Activated B cell treated with CpG ODN at 0.5 μM for 24 hours (primary cell): ENCODE measurements around the gene BCR. TPM values are rescaled to one million over a fixed set of nuclear protein-coding genes. Genes with fewer than 3 reads are reported as not detected.
A peak's percentile ranks its signal among the peaks of the same experiment; 100 is the strongest.

Experiments
- ATAC-seq: fragments of 200-7000 bp; cut with Tn5 transposase; one replicate; pipeline ENCODE4 v1.10.0; 2021; ENCODE audit warnings: low read depth, mild to moderate bottlenecking, moderate library complexity
- CTCF ChIA-PET: fragments of 350-600 bp; sonication (Branson Sonifier 250); formaldehyde crosslinking; loops from one replicate; lab custom pipeline; 2021; ENCODE audit warnings: antibody characterized with exemption; lab: Charles Lee
- POLR2A ChIA-PET: fragments of 350-600 bp; sonication (Branson Sonifier 250); formaldehyde crosslinking; loops from one replicate; lab custom pipeline; 2021; ENCODE audit warnings: antibody characterized with exemption; lab: Charles Lee
- DNase-seq: peaks from one replicate; pipeline ENCODE4 v3.0.0; 2022
- H3K27ac Mint-ChIP-seq: one replicate; pipeline ENCODE4 v1.8.0; 2020; ENCODE audit warnings: mixed read lengths
- H3K27me3 Mint-ChIP-seq: one replicate; pipeline ENCODE4 v1.8.0; 2021; ENCODE audit warnings: mixed read lengths
- H3K36me3 Mint-ChIP-seq: one replicate; pipeline ENCODE4 v1.8.0; 2021; ENCODE audit warnings: low read depth, mixed read lengths
- H3K4me1 Mint-ChIP-seq: one replicate; pipeline ENCODE4 v1.8.0; 2021; ENCODE audit warnings: mixed read lengths
- H3K4me3 Mint-ChIP-seq: one replicate; pipeline ENCODE4 v1.8.0; 2020; ENCODE audit warnings: mild to moderate bottlenecking, mixed read lengths
- H3K9me3 Mint-ChIP-seq: one replicate; pipeline ENCODE4 v1.8.0; 2020; ENCODE audit warnings: mixed read lengths
- CTCF ChIP-seq: fragments of 200-600 bp; IDR thresholded peaks from one replicate; pipeline ENCODE4 v1.8.0; 2022; ENCODE audit warnings: antibody characterized with exemption, mild to moderate bottlenecking
- intact Hi-C: fragments of 100-400 bp; cut with micrococcal nuclease; formaldehyde crosslinking; loops from one replicate; pipeline ENCODE4 v1.15.1; 2024
- total RNA-seq: library from RNA; stranded (reverse); gene quantifications from 2 replicates; pipeline ENCODE4 v1.2.3, GENCODE V29; 2022

Gene BCR
- total RNA-seq, 1 donor from 2014 or later: 20.9 TPM

DNA sequence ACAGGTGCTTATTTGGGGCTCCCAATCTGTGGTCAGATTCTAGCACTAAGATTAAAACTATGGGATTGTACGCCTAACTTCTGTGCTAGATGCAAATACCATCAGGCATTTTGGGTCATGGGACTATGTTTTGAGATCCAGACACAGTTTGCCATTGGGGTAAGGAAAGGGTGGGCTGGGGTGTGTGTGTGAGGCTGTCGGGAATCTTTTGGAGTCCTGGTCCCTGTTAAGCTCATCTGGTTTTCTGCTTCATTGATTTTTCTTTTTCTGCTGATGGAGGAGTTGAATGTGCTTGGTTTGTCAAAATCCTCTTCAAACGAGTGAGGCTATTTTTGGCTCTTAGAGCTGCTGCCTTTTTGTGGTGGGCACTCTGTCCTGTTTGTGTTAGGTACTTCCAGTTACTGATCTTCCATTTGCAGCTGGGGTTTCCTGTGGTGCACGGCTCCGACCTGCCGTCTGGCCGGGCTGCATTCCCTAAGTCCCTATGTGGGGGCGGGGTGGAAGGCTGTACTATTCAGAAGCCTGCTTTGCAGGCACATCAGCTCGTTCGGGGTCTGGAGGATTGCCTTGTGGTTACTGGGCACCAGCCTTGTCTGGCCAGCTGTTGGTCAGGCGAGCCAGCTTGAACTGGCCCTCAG, 2.9 kb downstream of the BCR start:
- H3K36me3 Mint-ChIP-seq: peaks cover 7% of the 10 kb centered on the region
- intact Hi-C loops: no loop called here
- POLR2A ChIA-PET: interaction anchor here (1.1 to 2.4 kb wide), 2 partner anchors 37 to 98 kb away, joined by 4 to 9 read pairs; no protein-coding TSS in a partner anchor
- peak overlapping the region; percentile 19 for H3K27ac Mint-ChIP-seq
- peaks cover 3% of the 10 kb centered on the region for H3K27me3 Mint-ChIP-seq
- H3K4me3 Mint-ChIP-seq: peak overlapping the region; percentile 81
- ATAC-seq (no peak), DNase-seq (no peak)
- CTCF ChIA-PET: interaction anchor here (1.3 to 1.5 kb wide), 3 partner anchors 59 to 99 kb away, joined by 3 to 6 read pairs (median 4); no protein-coding TSS in a partner anchor
- H3K4me1 Mint-ChIP-seq: peaks cover 64% of the 10 kb centered on the region
- no peaks in the 10 kb centered on the region for H3K9me3 Mint-ChIP-seq
- TF ChIP-seq CTCF: no peak

- H3K4me3 Mint-ChIP-seq: peak overlapping the region; percentile 9
- POLR2A ChIA-PET: interaction anchor here (1.1 to 2.4 kb wide), 2 partner anchors 36 to 97 kb away, joined by 4 to 9 read pairs; no protein-coding TSS in a partner anchor
- TF ChIP-seq CTCF: no peak
- intact Hi-C loops: no loop called here
- H3K36me3 Mint-ChIP-seq: peaks cover 11% of the 10 kb centered on the region
- no peak overlapping the region for H3K27ac Mint-ChIP-seq
- peaks cover 3% of the 10 kb centered on the region for H3K27me3 Mint-ChIP-seq
- ATAC-seq: no peak
- CTCF ChIA-PET: interaction anchor here (1.3 to 1.5 kb wide), 2 partner anchors 58 to 98 kb away, joined by 3 to 6 read pairs; no protein-coding TSS in a partner anchor
- peaks cover 53% of the 10 kb centered on the region for H3K4me1 Mint-ChIP-seq
- DNase-seq: no peak
- no peaks in the 10 kb centered on the region for H3K9me3 Mint-ChIP-seq
Observed at GRCh38 chr22:23184100-23184763, 3.9 kb downstream of the BCR start.

DNA sequence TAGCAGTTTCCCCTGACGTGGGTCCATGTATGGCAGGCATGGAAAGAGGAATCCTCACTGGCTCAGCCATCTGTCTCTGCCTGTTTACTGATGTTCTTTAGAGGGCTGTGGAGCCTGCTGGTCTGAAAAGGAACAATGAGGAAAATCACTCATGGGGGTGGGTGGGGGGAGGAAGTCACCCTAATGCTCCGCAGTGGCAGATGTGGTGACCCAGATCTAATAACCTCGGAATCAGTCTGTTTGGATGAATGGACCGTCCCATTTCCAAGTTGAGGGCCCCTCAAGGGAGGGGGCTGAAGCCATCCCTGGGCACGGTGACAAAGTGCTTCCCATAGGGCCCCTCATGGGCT, 4.4 kb downstream of the BCR start:
- ATAC-seq (no peak), DNase-seq (no peak)
- POLR2A ChIA-PET: interaction anchor here (2.4 kb wide), 1 partner anchor 35 kb away, joined by 9 read pairs; no protein-coding TSS in a partner anchor
- Mint-ChIP-seq H3K9me3 (no peaks in the 10 kb centered on the region), H3K4me1 (peaks cover 48% of the 10 kb centered on the region), H3K36me3 (peaks cover 12% of the 10 kb centered on the region), H3K4me3 (no peak overlapping the region), H3K27me3 (peaks cover 3% of the 10 kb centered on the region), H3K27ac (no peak overlapping the region)
- CTCF ChIA-PET: interaction anchor here (1.5 to 1.6 kb wide), 2 partner anchors 97 kb away, joined by 5 to 6 read pairs; no protein-coding TSS in a partner anchor
- intact Hi-C loops: no loop called here
- TF ChIP-seq CTCF: no peak

GRCh38 chr22:23187211-23187610, 6.9 kb downstream of the BCR start:
- ChIA-PET CTCF (interaction anchor here (1.5 kb wide), 1 partner anchor 95 kb away, joined by 3 read pairs; no protein-coding TSS in a partner anchor), POLR2A (no interaction called here)
- ATAC-seq (no peak), DNase-seq (no peak)
- no peak overlapping the region for H3K4me3 Mint-ChIP-seq
- no peak for TF ChIP-seq CTCF
- peaks cover 3% of the 10 kb centered on the region for H3K27me3 Mint-ChIP-seq
- H3K27ac Mint-ChIP-seq: no peak overlapping the region
- intact Hi-C loops: no loop called here
- H3K4me1 Mint-ChIP-seq: peaks cover 37% of the 10 kb centered on the region
- no peaks in the 10 kb centered on the region for H3K9me3 Mint-ChIP-seq
- H3K36me3 Mint-ChIP-seq: peaks cover 16% of the 10 kb centered on the region
